Thoracic aorta (tissue), 2 donors: ENCODE results near the gene HDAC9. TPM values are rescaled to one million over a fixed set of nuclear protein-coding genes. Genes with fewer than 3 reads are reported as not detected.

ENCODE experiments used
- ATAC-seq: fragments of 150-250 bp; one replicate; pipeline ENCODE4 v1.8.0; 2017; ENCODE audit warnings: low read depth; ENCODE audit not compliant: insufficient number of reproducible peaks, low FRiP score
- DNase-seq: peaks from one replicate; pipeline ENCODE4 v3.0.0-alpha.2; 2020; ENCODE audit warnings: low spot score
- H3K27ac ChIP-seq, 2 donors: fragments of 200-600 bp; sonication (generic); 1 replicate in 1 of 2; 2 replicates in 1 of 2; pipeline ENCODE4 v1.5.1; 2016; ENCODE audit warnings: mild to moderate bottlenecking in 2 of 2, moderate library complexity in 2 of 2
- H3K27me3 ChIP-seq: fragments of 200-600 bp; sonication (generic); replicated peaks from 2 replicates; pipeline ENCODE4 v1.6.0; 2016; ENCODE audit warnings: mild to moderate bottlenecking; ENCODE audit not compliant: insufficient read depth
- H3K36me3 ChIP-seq: fragments of 200-600 bp; sonication (generic); one replicate; pipeline ENCODE4 v1.5.1; 2016
- H3K4me1 ChIP-seq, 2 donors: fragments of 200-600 bp; sonication (generic); 1 replicate in 1 of 2; 2 replicates in 1 of 2; pipeline versions ENCODE4 v1.5.1 to v1.6.0; 2016; ENCODE audit warnings: low read depth in 2 of 2, mild to moderate bottlenecking in 1 of 2; ENCODE audit not compliant: control insufficient read depth in 1 of 2
- H3K4me3 ChIP-seq: fragments of 200-600 bp; sonication (generic); 2 replicates; pipeline ENCODE4 v1.5.1; 2016; ENCODE audit warnings: mild to moderate bottlenecking
- H3K9me3 ChIP-seq: fragments of 200-600 bp; sonication (generic); 2 replicates; pipeline ENCODE4 v1.5.1; 2016
- total RNA-seq, 2 donors: library from RNA; depleted of rRNA; stranded (reverse); fragments of >200 nt; gene quantifications; one replicate each; pipeline versions ENCODE4 v1.1.0 to v1.2.3, GENCODE V29; 2016
- TF ChIP-seq, protein P1 (sequence below): fragments of 200-600 bp; sonication (generic); IDR thresholded peaks from one replicate; pipeline ENCODE4 v1.5.1; 2019; ENCODE audit warnings: antibody characterized with exemption

The HDAC9 gene
- total RNA-seq, 2 donors from 2014 or later = 64.1 to 81.6 TPM

DNA sequence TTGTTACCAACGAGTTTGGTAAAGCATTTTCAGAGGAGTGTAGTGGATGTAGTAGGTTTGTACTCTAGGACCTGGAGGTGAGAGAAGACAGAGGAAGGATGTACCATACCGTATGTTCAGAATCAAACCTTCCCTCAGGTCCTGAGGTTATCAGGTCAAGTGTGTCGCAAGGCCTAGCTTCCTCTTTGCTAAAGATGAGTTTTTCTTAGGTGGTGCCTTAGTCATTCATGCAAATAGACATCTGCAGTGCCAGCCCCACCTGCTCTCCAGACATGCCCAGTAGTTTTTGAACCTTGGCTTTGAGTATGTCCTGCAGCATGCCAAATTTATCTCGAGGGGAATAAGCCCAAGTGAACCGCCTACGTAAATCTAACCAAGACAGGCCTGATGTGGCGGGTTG, 71.3 kb downstream of the HDAC9 start:
- DNase-seq (no peak), ATAC-seq (no peak)
- H3K27ac ChIP-seq = peak overlapping the region in 1 of 2 donors; percentile 38
- H3K27me3 ChIP-seq = no peaks in the 10 kb centered on the region
- peaks cover 7 to 24% of the 10 kb centered on the region in 2 donors for H3K4me1 ChIP-seq
- TF ChIP-seq, protein P1, sequence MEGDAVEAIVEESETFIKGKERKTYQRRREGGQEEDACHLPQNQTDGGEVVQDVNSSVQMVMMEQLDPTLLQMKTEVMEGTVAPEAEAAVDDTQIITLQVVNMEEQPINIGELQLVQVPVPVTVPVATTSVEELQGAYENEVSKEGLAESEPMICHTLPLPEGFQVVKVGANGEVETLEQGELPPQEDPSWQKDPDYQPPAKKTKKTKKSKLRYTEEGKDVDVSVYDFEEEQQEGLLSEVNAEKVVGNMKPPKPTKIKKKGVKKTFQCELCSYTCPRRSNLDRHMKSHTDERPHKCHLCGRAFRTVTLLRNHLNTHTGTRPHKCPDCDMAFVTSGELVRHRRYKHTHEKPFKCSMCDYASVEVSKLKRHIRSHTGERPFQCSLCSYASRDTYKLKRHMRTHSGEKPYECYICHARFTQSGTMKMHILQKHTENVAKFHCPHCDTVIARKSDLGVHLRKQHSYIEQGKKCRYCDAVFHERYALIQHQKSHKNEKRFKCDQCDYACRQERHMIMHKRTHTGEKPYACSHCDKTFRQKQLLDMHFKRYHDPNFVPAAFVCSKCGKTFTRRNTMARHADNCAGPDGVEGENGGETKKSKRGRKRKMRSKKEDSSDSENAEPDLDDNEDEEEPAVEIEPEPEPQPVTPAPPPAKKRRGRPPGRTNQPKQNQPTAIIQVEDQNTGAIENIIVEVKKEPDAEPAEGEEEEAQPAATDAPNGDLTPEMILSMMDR = no peak
- H3K9me3 ChIP-seq = no peaks in the 10 kb centered on the region
- H3K36me3 ChIP-seq = no peaks in the 10 kb centered on the region
- no peak overlapping the region for H3K4me3 ChIP-seq

DNA sequence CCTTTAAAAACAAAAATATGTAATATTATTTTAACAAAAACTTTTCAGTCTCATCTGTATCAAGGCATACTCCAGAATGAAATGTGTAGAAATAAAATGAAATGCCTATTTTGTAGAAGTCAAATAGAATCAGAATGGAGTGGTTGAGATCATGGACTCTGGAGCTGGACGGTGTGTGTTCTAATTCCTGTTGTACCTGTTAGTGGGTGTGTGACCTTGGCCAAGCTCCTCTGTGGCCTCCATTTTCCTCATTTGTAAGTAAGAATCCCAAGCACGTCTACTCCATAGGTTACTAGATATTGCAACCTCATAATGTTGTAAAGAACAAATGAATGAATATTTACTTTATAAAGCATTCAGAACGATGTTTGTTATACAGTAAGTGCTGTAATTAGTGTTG, 74.9 kb downstream of the HDAC9 start:
- Histone ChIP-seq H3K27me3 (no peaks in the 10 kb centered on the region), H3K36me3 (no peaks in the 10 kb centered on the region), H3K27ac (no peak overlapping the region), H3K4me1 (peaks cover 6 to 28% of the 10 kb centered on the region in 2 donors), H3K9me3 (no peaks in the 10 kb centered on the region), H3K4me3 (no peak overlapping the region)
- ATAC-seq (no peak), DNase-seq (no peak)
- TF ChIP-seq, protein P1 = no peak

DNA sequence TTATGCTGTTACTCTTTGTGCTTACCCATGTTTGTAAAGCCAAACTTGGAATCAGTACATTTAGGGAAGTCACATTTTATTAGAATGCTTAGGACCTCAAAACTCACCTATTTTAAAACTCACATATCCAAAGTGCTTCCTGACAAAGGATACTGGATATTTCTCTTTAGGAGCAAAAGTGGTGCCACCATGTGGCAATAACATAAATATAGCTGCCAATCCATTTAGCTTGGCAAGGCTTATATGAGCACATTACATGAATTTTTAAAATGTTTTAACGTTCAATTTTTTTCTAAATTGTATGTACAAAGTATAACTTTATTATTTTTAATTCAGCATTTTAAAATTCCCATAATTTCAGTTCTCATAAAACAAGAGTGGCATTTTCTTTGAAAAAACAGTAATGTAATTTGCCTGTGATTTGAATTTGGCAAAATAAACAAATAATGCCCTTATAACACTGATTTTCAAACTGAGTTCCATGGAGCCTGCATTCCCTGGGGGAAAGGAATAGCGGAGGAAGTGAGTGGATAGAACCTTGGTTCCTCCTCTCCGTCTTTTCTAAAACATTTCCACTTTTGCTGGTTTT, 75.4 kb downstream of the HDAC9 start:
- ATAC-seq = no peak

DNA sequence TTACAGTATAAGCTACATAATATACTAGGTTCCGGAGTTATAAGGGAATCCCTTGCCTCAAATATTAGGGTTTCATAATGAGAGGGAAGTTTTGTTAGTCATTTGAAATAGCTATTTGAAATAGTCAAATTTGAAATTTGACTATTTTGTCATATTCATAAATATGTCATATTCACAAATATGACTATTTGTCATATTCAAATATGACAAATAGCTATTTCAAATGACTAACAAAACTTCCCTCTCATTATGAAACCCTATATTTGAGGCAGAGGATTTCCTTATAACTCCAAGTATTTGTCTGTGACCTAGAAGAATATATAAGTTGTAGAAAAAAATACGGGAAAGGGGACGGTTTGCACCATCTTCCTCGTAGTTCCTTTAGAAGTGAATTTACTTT, 76.6 kb downstream of the HDAC9 start:
- no peak for DNase-seq
- peaks cover 9 to 27% of the 10 kb centered on the region in 2 donors for H3K4me1 ChIP-seq
- H3K4me3 ChIP-seq = peak overlapping the region; percentile 62
- H3K27ac ChIP-seq = no peak overlapping the region
- H3K27me3 ChIP-seq = no peaks in the 10 kb centered on the region
- TF ChIP-seq, protein P1 = no peak
- no peak for ATAC-seq
- H3K36me3 ChIP-seq = no peaks in the 10 kb centered on the region
- no peaks in the 10 kb centered on the region for H3K9me3 ChIP-seq

More for the DNA sequence above, 75.4 kb downstream of the HDAC9 start:
- no peaks in the 10 kb centered on the region for H3K27me3 ChIP-seq
- no peak for DNase-seq
- peak overlapping the region; percentile 62 for H3K4me3 ChIP-seq
- TF ChIP-seq, protein P1 = peak; percentile 26
- no peaks in the 10 kb centered on the region for H3K36me3 ChIP-seq
- H3K4me1 ChIP-seq = peaks cover 5 to 23% of the 10 kb centered on the region in 2 donors
- H3K9me3 ChIP-seq = no peaks in the 10 kb centered on the region
- peak overlapping the region in 1 of 2 donors; percentile 24 for H3K27ac ChIP-seq

DNA sequence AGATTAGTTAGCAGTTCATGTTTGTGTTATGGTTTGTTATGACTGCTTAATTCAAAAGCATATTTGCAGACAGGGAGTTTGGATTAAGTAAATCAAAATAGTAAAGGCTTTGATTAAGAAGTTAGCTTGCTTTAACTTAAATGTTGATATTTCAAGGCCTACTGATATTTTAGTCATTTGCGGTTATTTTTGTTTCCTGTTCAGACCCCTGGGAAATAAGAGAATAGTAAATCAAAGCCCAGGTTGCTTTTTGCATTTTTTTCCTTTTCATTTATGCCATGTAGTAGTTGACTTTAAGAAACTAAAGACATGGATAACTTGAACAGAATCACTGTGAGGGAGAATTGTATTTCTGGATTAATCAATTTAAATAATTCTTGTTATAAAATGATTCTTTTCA, 77.3 kb downstream of the HDAC9 start:
- Histone ChIP-seq H3K4me3 (peak overlapping the region; percentile 57), H3K27ac (no peak overlapping the region), H3K27me3 (no peaks in the 10 kb centered on the region), H3K4me1 (peaks cover 14 to 30% of the 10 kb centered on the region in 2 donors), H3K9me3 (no peaks in the 10 kb centered on the region), H3K36me3 (no peaks in the 10 kb centered on the region)
- ATAC-seq (no peak), DNase-seq (no peak)
- TF ChIP-seq, protein P1 = no peak
